Glutamatergic neuron (in vitro differentiated cells): ENCODE measurements around the gene GNA12. TPM values are rescaled to one million over a fixed set of nuclear protein-coding genes. Genes with fewer than 3 reads are reported as not detected.
A peak's percentile ranks its signal among the peaks of the same experiment; 100 is the strongest.

Experiments used
- DNase-seq: peaks from one replicate; pipeline ENCODE4 v3.0.0; 2022
- H3K27ac Mint-ChIP-seq: one replicate; pipeline ENCODE4 v1.8.0; 2020; ENCODE audit warnings: mild to moderate bottlenecking, mixed read lengths, inconsistent platforms; ENCODE audit not compliant: unreplicated experiment
- H3K27me3 Mint-ChIP-seq: one replicate; pipeline ENCODE4 v1.8.0; 2020; ENCODE audit warnings: mild to moderate bottlenecking, moderate library complexity, mixed read lengths, inconsistent platforms; ENCODE audit not compliant: unreplicated experiment
- H3K36me3 Mint-ChIP-seq: one replicate; pipeline ENCODE4 v1.8.0; 2020; ENCODE audit warnings: mild to moderate bottlenecking, mixed read lengths, inconsistent platforms; ENCODE audit not compliant: unreplicated experiment
- H3K4me1 Mint-ChIP-seq: one replicate; pipeline ENCODE4 v1.8.0; 2020; ENCODE audit warnings: mild to moderate bottlenecking, low read depth, mixed read lengths, inconsistent platforms; ENCODE audit not compliant: unreplicated experiment
- H3K4me3 Mint-ChIP-seq: one replicate; pipeline ENCODE4 v1.8.0; 2020; ENCODE audit warnings: mild to moderate bottlenecking, mixed read lengths, inconsistent platforms; ENCODE audit not compliant: unreplicated experiment
- H3K9me3 Mint-ChIP-seq: one replicate; pipeline ENCODE4 v1.8.0; 2020; ENCODE audit warnings: mild to moderate bottlenecking, moderate library complexity, mixed read lengths, inconsistent platforms; ENCODE audit not compliant: unreplicated experiment
- total RNA-seq: library from RNA; stranded (reverse); fragmentation: NEBNext Ultra II Directional; extraction: Animal tissue kit (Norgen Biotek cat#: 25700); gene quantifications from one replicate; pipeline ENCODE4 v1.2.1, GENCODE V29; 2021; ENCODE audit not compliant: unreplicated experiment
- TF ChIP-seq, protein P1 (sequence below): fragments of 200-600 bp; sonication (generic); IDR thresholded peaks from one replicate; pipeline ENCODE4 v1.5.0; 2021; ENCODE audit not compliant: partially characterized antibody, unreplicated experiment

GNA12 gene
- total RNA-seq, 1 donor from 2014 or later, result 66.2 TPM

DNA sequence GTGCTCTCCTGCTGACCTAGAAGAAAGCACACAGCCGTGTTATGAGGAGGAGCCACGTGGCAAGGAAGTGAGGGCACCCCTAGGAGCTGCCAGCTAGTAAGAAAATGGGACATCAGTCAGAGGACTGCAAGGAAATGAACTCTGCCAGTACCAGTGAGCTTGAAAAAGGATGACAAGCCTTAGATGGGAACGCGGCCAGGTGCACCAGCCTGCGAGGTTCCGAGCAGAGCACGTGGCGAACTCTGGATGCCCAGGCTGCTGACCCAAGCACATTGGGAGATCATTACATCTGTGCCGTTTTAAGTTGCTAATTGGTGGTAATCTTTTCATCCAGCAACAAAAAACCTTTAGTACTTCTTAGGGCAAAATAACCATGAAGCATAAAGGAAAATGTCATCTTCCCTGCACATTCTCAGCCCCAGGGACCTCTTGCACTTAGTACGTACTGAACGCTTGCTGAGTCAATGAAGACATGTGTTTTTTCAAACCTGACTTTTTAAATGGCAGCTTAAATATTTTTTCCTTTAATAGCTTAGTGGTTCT, 86.7 kb downstream of the GNA12 start:
- Mint-ChIP-seq H3K4me3 (no peak overlapping the region), H3K36me3 (no peaks in the 10 kb centered on the region), H3K27me3 (peaks cover 11% of the 10 kb centered on the region), H3K9me3 (peaks cover 15% of the 10 kb centered on the region), H3K27ac (peak overlapping the region; percentile 92), H3K4me1 (peaks cover 45% of the 10 kb centered on the region)
- TF ChIP-seq, protein P1, sequence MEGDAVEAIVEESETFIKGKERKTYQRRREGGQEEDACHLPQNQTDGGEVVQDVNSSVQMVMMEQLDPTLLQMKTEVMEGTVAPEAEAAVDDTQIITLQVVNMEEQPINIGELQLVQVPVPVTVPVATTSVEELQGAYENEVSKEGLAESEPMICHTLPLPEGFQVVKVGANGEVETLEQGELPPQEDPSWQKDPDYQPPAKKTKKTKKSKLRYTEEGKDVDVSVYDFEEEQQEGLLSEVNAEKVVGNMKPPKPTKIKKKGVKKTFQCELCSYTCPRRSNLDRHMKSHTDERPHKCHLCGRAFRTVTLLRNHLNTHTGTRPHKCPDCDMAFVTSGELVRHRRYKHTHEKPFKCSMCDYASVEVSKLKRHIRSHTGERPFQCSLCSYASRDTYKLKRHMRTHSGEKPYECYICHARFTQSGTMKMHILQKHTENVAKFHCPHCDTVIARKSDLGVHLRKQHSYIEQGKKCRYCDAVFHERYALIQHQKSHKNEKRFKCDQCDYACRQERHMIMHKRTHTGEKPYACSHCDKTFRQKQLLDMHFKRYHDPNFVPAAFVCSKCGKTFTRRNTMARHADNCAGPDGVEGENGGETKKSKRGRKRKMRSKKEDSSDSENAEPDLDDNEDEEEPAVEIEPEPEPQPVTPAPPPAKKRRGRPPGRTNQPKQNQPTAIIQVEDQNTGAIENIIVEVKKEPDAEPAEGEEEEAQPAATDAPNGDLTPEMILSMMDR, result no peak
- no peak for DNase-seq

DNA sequence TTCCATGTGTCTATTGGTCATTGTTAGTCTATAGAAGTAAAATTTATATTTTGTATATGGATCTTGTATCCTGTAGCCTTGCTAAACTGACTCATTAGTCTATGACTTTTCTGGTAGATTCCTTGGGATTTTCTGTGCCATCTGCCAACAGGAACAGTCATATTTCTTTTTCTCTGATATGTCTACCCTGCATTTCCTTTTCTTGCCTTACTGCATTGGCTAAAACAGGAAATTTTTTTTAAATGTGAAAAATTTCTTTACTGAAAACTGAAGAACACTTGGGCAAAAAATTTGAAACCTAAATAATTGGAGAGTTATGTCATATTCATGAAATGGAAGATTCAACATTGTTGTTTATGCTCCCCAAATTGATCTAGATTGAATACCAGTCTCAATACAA, 88.6 kb downstream of the GNA12 start:
- Mint-ChIP-seq H3K4me3 (no peak overlapping the region), H3K36me3 (no peaks in the 10 kb centered on the region), H3K9me3 (peaks cover 4% of the 10 kb centered on the region), H3K27ac (no peak overlapping the region), H3K27me3 (peaks cover 7% of the 10 kb centered on the region), H3K4me1 (peaks cover 36% of the 10 kb centered on the region)
- DNase-seq, result no peak
- TF ChIP-seq, protein P1, result no peak

DNA sequence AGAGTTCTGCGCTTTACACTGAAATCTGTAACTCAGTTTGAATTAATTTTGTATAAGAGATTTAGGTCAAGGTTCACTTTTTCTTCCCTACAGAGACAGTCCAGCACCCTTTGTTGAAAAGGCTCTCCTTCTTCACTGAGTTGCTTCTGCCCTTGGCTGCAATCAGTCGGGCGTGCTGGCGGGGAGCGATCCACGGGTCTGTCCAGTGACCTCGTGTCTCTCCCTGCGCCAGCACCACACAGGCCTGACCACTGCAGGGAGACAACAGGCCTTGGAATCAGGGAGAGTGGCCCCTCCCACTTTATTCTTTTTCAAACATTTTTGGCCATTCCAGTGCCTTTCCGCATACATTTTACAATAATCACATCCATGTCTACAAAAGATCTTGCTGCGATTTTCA, 89.2 kb downstream of the GNA12 start:
- Mint-ChIP-seq H3K9me3 (peaks cover 3% of the 10 kb centered on the region), H3K27ac (no peak overlapping the region), H3K4me3 (no peak overlapping the region), H3K27me3 (peaks cover 7% of the 10 kb centered on the region), H3K4me1 (peaks cover 31% of the 10 kb centered on the region), H3K36me3 (no peaks in the 10 kb centered on the region)
- TF ChIP-seq, protein P1, result no peak
- DNase-seq, result no peak

DNA sequence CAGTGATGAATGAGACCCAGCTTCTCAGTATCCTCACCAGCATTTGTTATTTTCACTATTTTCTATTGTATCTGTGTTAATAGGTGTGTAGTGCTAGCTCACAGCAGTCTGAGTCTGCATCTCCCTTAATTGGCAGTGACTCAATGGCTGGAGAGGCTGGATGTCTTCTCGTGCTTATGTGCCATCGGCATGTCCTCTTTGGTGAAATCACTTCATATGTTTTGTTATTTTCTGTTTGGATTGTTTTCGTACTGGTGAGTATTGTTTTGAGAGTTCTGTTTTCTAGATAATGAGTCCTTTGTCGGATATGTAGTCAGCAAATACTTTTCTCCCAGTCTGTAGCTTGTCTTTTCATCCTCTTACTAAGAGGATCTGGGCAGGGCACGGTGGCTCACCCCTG, 90.0 kb downstream of the GNA12 start:
- DNase-seq, result no peak
- H3K27me3 Mint-ChIP-seq, result peaks cover 4% of the 10 kb centered on the region
- no peak overlapping the region for H3K27ac Mint-ChIP-seq
- H3K4me3 Mint-ChIP-seq, result no peak overlapping the region
- no peaks in the 10 kb centered on the region for H3K9me3 Mint-ChIP-seq
- no peaks in the 10 kb centered on the region for H3K36me3 Mint-ChIP-seq
- TF ChIP-seq, protein P1, result no peak
- peaks cover 24% of the 10 kb centered on the region for H3K4me1 Mint-ChIP-seq

DNA sequence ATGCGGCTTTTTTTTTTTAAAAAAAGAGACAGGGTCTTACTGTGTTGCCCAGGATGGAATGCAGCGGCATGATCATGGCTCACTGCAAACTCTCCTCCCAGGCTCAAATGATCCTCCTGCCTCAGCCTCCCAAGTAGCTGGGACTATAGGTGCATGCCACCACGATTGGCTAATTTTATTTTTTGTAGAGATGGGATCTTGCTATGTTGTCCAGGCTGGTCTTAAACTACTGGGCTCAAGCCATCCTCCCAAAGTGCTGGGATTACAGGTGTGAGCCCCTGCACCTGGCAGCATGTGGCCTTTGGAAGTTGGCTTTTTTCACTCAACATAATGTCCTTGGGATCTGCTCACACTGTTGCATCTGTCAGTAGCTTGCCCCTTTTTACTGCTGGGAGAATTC, 91.0 kb downstream of the GNA12 start:
- peaks cover 24% of the 10 kb centered on the region for H3K4me1 Mint-ChIP-seq

More for the DNA sequence above, 91.0 kb downstream of the GNA12 start:
- Mint-ChIP-seq H3K27me3 (peaks cover 4% of the 10 kb centered on the region), H3K36me3 (no peaks in the 10 kb centered on the region), H3K9me3 (no peaks in the 10 kb centered on the region), H3K4me3 (no peak overlapping the region), H3K27ac (no peak overlapping the region)
- no peak for DNase-seq
- TF ChIP-seq, protein P1, result no peak
